Measurements from ENCODE around the gene ZFHX2. TPM values are rescaled to one million over a fixed set of nuclear protein-coding genes. Genes with fewer than 3 reads are reported as not detected.

The ZFHX2 gene
- total and polyA plus RNA-seq, 2 of the 13 experiments (the other 11 are each of a cell fraction or from before 2014, with no cell fraction given): 0.17 to 0.44 TPM

- TF ChIP-seq AKNA (CRISPR knock-in tag; IDR thresholded peaks at IDR 0.05; ENCODE audit: borderline replicate concordance) (no peak), SNAPC4 (CRISPR knock-in tag; IDR thresholded peaks at IDR 0.05) (no peak), FOXJ3 (CRISPR knock-in tag; IDR thresholded peaks at IDR 0.05; ENCODE audit: borderline replicate concordance) (no peak), ZFX (CRISPR knock-in tag; IDR thresholded peaks at IDR 0.05; ENCODE audit: low read depth) (no peak), SNAPC5 (CRISPR knock-in tag; IDR thresholded peaks at IDR 0.05; ENCODE audit: borderline replicate concordance) (no peak), PATZ1 (CRISPR knock-in tag; IDR thresholded peaks at IDR 0.05) (peak; percentile 69), FOXO4 (CRISPR knock-in tag; conservative IDR thresholded peaks at IDR 0.05) (no peak), RBM39 (IDR thresholded peaks at IDR 0.05; ENCODE audit: low read depth, low read length, poor library complexity, severe bottlenecking) (no peak), U2AF1 (optimal IDR thresholded peaks at IDR 0.05; ENCODE audit: low read depth, low read length) (no peak), ZNF317 (CRISPR knock-in tag; IDR thresholded peaks at IDR 0.05) (no peak), MXD1 (CRISPR knock-in tag; IDR thresholded peaks at IDR 0.05) (no peak), ZNF564 (CRISPR knock-in tag; IDR thresholded peaks at IDR 0.05) (no peak), ZNF891 (CRISPR knock-in tag; IDR thresholded peaks at IDR 0.05) (no peak)
These were observed 68.2 kb downstream of the ZFHX2 start (continued) for GRCh38 chr14:23483236-23483854.

Measured in HepG2 (cell line).